Measurements from ENCODE around the gene CNOT4. TPM values are rescaled to one million over a fixed set of nuclear protein-coding genes. Genes with fewer than 3 reads are reported as not detected.

The CNOT4 gene
- total and polyA plus RNA-seq, 2 of the 13 experiments (the other 11 are each of a cell fraction or from before 2014, with no cell fraction given), result 7.4 to 8.4 TPM

- TF ChIP-seq SOX13 (IDR thresholded peaks at IDR 0.05), result no peak
- TF ChIP-seq SOX13 (CRISPR knock-in tag; conservative IDR thresholded peaks at IDR 0.05 in 1 of 2, IDR thresholded peaks at IDR 0.05 in 1 of 2), result no peak
- no peak for TF ChIP-seq TRIM22 (IDR thresholded peaks at IDR 0.05)
- no peak for TF ChIP-seq TCF7L2 (IDR thresholded peaks at IDR 0.05; ENCODE audit: low read depth, low read length)
- no peak for TF ChIP-seq ZNF615 (CRISPR knock-in tag; IDR thresholded peaks at IDR 0.05; ENCODE audit: borderline replicate concordance)
These were observed 176.0 kb downstream of the CNOT4 start (continued) for GRCh38 chr7:135333946-135334345.

- no peaks in the 10 kb centered on the region for H3K27me3 ChIP-seq (ENCODE audit: control insufficient read depth in 1 of 2, insufficient read depth in 2 of 2, low read length in 2 of 2)
- TF ChIP-seq ZNF3 (CRISPR knock-in tag; IDR thresholded peaks at IDR 0.05), result no peak
- TF ChIP-seq NR3C1 (CRISPR knock-in tag; IDR thresholded peaks at IDR 0.05), result no peak
- TF ChIP-seq MEIS1 (CRISPR knock-in tag; IDR thresholded peaks at IDR 0.05; ENCODE audit: borderline replicate concordance), result no peak
- no peak for TF ChIP-seq ZNF777 (CRISPR knock-in tag; IDR thresholded peaks at IDR 0.05)
- TF ChIP-seq MED8 (CRISPR knock-in tag; IDR thresholded peaks at IDR 0.05; ENCODE audit: insufficient replicate concordance), result no peak
- no peak for TF ChIP-seq ZNF207 (IDR thresholded peaks at IDR 0.05; ENCODE audit: borderline replicate concordance)
- TF ChIP-seq DBP (CRISPR knock-in tag; IDR thresholded peaks at IDR 0.05; ENCODE audit: not compliant biosample characterization), result no peak
- no peak for TF ChIP-seq ZNF639 (CRISPR knock-in tag; conservative IDR thresholded peaks at IDR 0.05)
- BruUV-seq (replicated peaks), result no TSS peak
- no peak for DNase-seq (ENCODE audit: low spot score)
- 57% methylated on average over 1 of the region's 1 CpG for WGBS (ENCODE audit: low lambda C conversion rate)
- H3K4me1 ChIP-seq (ENCODE audit: insufficient read depth, low read length), result no peaks in the 10 kb centered on the region
- no peaks in the 10 kb centered on the region for H4K20me1 ChIP-seq (ENCODE audit: insufficient read depth, low read length)
- no peak overlapping the region for H3K4me2 ChIP-seq (ENCODE audit: low read depth, low read length)
- intact Hi-C loops (cut with micrococcal nuclease; ENCODE audit: unreplicated experiment), result no loop called here
- ChIA-PET CTCF (ENCODE audit: low intra/inter-chr PET ratio, low total read pairs) (no interaction called here), POLR2A (no interaction called here)
- no peak overlapping the region for H2AFZ ChIP-seq (ENCODE audit: low read length)
- ATAC-seq, result no peak
- H3K9ac ChIP-seq (ENCODE audit: insufficient read depth, low read depth, low read length), result no peak overlapping the region
- no peak overlapping the region for H3K4me3 ChIP-seq (replicated peaks in 1 of 3; ENCODE audit: insufficient read depth in 1 of 3, low read depth in 2 of 3, low read length in 3 of 3)
- no peak overlapping the region for H3K27ac ChIP-seq (ENCODE audit: extremely low read length, insufficient read depth, low read length)
- FAIRE-seq, result no peak
- in situ Hi-C loops (cut with HindIII; ENCODE audit: extremely low pct_ligation_motif_present, low pct_unique_long_range_greater_than_20kb), result loop anchor here (5.0 kb wide), 1 partner anchor 46 kb away; no protein-coding TSS in a partner anchor
- H3K36me3 ChIP-seq (replicated peaks in 1 of 2; ENCODE audit: control insufficient read depth in 1 of 2, insufficient read depth in 2 of 2, low read length in 2 of 2), result no peaks in the 10 kb centered on the region
- no peaks in the 10 kb centered on the region for H3K9me3 ChIP-seq (ENCODE audit: low read length)
- H3K79me2 ChIP-seq (ENCODE audit: insufficient read depth, low read length), result no peaks in the 10 kb centered on the region
These were observed 176.7 kb downstream of the CNOT4 start for GRCh38 chr7:135333200-135333599.

Data from HepG2 (cell line).